Activated CD4-positive, CD25-positive, alpha-beta regulatory T cell treated with anti-CD3 and anti-CD28 coated beads, Interleukin-2, amount 50 U/mL, for 24 hours (primary cell): ENCODE measurements around the gene GPC6.
"Not testable (repeated sequence)": the region's sequence is repeated elsewhere in the genome, so short reads cannot be mapped to it uniquely, and the experiment has no call there.

Experiments used
- ATAC-seq, 2 donors: fragments of 150-1000 bp; cut with Tn5 transposase; one replicate each; pipeline ENCODE4 v1.10.0; 2021; ENCODE audit warnings: mild to moderate bottlenecking in 1 of 2, moderate library complexity in 1 of 2

Gene GPC6

DNA sequence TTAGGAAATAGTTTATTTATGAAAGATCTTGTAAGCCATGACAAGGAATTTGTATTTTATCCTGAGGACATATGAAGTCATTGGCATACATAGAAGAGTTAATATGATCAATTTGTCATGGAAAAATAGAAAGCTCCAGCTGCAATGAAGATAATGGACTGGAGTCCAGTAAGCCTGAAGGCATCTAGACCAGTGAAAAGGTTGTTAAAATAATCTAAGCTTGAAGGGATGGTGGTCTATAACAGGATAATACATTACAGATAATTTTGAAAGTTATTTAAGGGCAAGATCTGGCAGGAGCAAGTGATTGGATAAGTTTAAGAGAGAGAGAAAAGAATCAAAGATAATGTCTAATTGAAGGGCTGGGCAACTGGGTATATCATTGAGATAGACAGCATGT, 224.2 kb downstream of the GPC6 start:
- no peak for ATAC-seq

DNA sequence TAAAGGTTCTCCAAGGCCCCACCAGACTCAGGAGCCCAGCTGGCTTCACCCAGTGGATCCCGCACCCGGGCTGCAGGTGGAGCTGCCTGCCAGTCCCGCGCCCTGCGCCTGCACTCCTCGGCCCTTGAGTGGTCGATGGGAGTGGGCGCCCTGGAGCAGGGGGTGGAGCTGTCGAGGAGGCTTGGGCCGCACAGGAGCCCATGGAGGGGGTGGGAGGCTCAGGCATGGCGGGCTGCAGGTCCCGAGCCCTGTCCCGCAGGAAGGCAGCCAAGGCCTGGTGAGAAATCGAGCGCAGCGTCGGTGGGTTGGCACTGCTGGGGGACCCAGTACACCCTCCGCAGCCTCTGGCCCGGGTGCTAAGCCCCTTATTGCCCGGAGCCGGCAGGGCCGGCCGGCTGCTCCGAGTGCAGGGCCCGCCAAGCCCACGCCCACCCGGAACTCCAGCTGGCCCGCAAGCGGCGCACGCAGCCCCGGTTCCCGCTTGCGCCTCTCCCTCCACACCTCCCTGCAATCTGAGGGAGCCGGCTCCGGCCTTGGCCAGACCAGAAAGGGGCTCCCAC, 228.1 kb downstream of the GPC6 start:
- not testable (repeated sequence) for ATAC-seq

DNA sequence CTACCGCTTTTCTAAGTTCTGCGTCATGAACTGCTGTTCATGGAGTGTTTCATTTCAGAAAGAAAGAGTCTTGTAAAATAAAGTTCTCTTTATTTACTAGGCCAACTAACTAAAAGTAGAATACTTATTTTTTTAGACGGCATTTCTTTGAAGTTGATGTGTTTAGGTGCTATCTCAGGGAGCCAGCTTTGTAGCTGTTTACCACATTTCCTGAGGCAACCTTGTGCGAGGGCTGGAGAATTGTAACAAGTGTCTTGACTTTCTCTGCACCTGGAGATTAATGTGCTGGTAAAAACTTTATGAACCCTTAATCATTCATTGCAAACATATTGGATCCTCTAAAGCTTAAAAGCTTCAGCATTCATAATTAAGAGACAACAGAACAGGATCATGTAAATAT, 229.3 kb downstream of the GPC6 start:
- no peak for ATAC-seq

DNA sequence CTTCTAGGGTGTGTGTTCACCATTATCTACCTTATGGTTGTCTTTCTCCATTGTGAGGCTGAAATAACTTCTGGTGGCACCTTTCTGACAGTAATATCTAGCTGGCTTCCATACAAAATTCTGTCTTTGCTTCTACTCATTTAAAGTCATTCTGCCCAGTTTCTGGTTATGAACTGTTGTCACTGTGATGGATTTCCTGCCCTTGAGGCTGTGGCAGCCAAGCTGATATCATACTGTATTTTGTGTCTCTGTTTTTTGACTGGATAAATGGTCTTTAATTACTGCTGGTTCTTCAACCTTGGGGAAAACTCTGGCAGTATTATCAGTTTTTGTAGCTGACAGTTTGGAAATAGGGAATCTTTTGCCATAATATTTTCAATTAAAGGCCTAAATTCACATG, 233.4 kb downstream of the GPC6 start:
- ATAC-seq = no peak

DNA sequence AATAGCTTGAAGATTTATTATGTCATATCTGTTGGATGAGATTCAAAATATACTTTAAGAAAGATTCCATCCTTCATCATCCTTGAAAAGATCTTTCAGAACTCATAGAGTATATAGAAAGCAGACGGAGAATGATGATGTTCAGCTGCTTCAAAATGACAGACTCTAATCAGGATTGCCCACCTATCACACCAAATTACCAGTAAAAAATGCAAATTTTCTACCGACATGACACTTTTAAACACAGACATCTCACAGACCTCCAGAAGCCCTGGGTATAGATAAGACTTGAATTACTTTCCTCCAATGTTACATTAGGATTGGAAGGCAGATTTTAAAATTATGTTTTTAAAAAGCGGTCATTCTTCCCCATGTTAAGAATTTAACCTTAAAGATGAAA, 235.5 kb downstream of the GPC6 start:
- no peak for ATAC-seq

DNA sequence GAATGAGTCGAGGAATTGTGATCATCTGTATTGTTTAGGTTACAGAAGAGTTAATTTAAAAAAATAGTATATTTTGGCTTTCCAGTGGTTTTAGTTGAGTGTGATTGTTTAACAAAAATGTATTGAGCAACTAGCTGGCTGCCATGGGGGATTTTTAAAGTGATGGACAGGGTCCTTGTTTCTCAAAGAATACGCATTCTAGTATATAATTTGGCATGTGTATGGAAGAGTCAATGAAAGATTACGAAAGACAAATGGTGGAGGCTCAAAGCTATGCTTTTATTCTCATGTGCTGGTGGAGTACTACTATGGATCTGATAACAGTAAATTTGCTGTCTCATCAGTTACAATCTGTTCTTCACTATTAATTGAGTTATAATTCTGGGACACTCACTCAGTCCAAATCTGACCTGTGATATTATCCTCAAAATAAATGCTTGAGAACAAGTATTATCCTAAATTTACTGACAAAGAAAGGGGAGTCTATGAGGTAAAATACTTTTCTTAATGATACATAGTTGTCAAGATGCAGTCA, 240.0 kb downstream of the GPC6 start:
- ATAC-seq = no peak

DNA sequence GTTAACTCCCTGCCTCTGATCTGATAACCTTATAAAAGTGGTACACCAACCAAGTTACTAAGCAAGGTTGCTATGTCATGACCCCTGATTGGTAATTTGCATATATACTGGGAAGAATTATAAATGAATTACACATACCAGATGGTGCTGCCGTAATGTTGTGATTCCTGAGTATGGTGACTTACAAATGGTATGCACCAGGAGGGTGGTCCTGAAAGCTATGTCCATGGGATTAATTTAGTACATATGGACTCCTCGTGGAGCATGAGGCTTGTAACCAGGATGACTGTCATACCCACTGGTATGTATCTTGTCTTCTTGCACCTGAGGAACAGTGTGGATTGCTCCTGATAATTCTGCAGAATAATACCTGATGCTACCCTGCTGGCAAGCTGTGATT, 240.6 kb downstream of the GPC6 start:
- no peak for ATAC-seq

DNA sequence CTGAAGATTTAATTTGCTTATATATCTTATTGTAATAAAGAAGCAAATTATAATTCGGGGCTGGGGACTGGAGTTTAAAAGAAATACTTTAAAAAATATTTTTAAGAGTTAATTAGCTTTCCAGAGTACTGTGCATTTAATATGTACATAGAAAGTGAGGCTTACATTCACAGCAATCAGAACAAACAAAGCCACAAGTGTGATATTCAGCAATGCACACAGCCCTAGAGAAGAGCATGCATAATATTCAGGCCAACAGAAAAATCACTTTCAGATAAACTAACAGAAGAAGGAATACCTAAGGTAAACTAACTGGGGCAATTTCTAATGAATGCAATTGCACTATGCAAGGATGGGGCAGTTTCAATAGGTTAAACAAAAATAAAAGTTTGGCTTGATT, 241.8 kb downstream of the GPC6 start:
- ATAC-seq = no peak

DNA sequence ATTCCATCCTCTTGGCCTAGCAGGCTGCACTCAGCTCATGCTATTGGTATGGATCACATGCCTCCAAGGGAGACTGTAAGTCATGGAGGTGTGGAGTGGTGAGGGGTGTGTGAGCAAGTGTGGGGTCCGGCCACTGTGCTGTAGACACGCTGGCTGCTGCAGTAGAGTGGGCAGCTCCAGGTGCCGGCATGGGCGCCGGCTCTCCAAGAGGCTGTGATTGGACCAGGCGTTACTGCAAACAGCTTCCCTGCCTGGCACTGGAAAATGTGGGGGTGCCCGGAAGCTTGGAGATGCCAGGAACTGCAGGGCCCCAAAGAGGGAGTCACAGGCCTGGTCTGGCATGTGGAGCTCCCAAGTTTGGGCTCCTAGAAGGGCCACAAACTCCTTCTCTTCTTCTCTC, 245.7 kb downstream of the GPC6 start:
- no peak for ATAC-seq

DNA sequence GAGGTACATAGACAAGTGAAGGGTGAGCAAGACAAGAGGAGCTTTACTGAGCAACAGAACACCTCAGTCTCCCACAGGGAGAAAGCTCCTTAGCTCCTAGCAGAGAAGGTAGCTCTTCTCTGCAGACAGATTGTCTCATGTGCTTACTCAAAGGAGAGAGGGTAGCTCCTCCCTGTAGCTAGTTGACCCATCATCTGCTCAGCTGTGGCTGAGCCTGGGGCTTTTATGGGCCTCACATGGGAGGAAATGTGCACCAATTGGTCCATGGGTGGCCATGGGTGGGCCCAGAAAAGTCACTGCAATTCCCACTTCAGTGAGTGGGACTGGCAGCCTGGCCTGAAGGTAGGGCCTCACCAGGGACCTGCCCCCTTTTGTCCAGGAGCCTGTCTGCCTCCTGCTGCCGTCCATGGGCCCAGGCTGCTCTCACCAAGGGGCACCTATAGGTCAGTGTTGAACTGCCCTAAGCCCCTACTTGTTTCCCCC, 246.2 kb downstream of the GPC6 start:
- ATAC-seq = no peak

DNA sequence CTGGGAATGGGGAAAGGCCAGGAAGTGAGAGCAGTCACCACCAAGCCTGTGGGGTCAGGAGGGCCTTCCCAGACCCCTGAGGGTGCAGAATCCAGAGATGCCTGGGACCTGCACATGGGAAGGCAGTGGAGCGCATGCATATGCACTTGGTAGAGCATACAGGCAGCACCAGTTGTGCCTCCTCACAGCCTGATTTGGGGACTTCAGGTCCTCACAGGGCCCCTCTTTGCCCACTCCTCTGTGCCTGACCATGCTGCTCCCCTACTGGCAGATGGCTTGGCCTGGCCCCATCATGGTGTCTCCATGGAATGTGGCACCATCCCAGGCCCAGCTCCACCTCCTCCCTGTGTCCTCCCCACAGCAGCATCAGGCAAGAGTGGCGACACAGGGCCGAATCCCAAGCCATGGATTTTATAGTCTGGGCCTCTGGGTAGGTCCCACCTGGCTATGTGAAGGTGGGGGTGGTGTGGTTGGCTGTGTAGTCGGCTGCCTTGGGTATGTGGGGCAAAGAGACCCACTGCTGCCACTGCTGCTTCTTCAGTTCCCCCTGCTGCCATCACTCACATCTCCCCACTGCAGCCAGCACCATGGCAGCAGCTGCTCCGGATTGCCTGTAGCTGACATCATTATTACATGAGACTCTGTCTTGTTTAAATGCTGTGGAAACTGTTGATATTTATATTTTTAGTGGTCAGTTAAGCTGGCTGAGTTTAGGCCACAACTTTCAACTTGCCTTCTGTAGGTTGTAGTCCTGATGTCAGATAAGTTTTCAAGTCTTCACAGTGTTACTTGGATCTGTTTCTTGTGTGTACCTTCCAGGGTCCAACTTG, 247.0 kb downstream of the GPC6 start:
- no peak for ATAC-seq

DNA sequence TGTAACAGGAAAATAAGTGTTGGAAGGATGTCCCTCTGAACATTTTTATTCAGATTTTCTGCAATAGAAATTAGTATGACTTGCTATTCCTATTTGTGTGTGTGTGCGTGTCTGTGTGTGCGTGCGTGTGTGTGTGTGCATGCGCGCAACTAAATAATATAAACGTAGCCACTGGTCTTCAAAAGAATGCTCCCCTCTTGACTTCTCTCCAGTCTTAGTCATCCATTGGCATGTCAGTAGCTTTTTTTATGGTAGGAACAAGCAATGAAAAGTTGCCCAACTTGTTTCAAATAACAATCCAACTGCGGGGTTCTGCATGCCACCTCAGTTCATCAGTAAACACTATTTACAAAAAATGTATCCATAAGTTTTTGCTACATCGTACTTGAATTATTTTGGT, 249.6 kb downstream of the GPC6 start:
- ATAC-seq = no peak

DNA sequence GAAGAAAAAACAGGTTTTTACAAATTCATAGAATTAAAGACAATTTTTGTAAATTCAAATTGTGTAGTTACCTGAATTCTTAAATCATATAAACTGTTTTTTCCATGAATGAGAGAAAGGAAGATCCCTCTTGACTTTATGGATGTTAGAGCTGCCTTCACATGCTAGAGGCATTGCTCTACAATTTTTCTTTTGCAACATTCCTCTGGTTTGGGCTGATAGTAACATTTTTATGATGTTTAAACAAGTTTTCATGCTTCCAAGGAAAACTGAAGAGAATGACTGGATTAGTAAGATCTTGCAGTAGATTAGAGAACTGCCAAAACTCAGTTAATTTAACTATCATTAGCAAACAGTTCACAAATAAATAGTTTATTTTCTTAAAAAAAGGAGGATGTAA, 250.6 kb downstream of the GPC6 start:
- ATAC-seq = no peak

DNA sequence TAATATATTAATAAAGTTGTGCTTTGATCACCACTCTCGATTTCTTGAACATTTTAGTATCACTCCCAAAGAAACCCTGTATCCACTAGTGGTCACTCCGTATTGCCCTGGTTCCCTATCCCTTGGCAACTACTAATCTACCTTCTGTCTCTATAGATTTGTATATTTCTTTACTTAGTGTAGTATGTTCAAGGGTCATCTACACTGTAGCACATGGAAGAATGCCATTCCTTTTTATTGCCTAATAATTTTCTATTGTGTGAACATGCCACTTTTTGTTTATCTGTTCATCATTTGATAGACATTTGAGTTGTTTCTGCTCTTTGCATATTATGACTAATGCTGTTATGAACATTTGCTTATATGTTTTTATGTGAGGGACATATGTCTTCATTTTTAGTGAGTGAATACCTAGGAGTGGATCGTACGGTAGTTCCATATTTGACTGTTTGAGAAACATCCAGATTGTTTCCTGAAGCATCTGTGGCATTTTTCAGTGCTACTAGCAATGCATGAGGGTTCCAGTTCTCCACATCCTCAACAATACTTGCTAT, 254.0 kb downstream of the GPC6 start:
- ATAC-seq = no peak

DNA sequence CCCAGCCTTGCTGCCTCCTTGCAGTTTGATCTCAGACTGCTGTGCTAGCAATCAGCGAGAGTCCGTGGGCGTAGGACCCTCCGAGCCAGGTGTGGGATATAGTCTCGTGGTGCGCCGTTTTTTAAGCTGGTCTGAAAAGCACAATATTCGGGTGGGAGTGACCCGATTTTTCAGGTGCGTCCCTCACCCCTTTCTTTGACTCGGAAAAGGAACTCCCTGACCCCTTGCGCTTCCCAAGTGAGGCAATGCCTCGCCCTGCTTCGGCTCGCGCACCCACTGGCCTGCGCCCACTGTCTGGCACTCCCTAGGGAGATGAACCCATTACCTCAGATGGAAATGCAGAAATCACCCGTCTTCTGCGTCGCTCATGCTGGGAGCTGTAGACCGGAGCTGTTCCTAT, 269.5 kb downstream of the GPC6 start:
- not testable (repeated sequence) for ATAC-seq

DNA sequence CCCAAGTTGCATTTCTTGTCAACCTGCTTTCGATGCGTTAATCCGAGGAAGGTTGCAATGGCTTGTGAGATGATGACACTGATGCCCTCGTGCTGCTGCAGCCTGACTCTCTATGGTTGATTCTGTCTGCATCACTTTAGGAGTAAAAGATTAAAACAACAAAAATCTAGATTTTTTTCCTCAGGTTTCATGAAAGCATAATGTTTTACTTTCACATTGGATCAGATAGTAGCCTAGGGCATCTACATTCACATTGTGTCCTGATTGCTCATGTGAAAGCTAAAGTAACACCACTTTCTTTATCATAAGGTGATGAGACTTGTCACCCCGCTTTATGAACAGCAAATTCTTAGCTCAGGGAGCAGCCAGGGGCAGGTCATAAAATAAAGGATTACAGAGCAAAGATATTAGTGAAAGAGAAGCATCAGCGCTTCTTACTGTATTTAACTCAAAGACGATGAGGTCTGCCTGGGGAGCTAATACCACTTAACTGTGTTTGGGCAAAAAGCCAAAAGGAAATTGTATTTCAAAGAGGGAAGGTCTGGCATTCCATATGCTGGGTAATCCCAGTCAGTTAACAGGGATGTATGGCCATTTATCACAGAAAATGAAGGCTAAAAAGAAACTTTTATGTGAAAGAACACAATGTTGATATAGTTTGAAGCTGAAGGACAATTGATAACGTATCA, 270.5 kb downstream of the GPC6 start:
- ATAC-seq = no peak

DNA sequence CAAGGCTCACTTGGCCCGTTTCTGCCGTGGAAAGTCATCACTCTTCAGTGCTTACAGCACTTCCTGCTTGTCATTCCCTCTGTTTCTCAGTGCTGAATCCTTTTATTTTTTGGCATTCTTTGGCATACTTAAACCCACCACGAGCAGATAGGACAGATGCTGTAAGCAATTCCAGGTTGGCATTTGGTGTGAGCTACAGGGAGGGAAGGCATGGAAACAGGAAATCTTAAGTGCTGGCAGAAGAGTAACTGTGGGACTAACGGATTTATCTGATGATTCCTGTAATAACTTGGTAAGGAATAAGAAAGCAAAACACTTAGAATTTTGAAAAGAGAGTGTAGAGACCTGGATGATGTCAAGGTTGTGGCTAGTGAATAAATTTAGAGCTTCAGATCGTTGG, 273.4 kb downstream of the GPC6 start:
- ATAC-seq = no peak

DNA sequence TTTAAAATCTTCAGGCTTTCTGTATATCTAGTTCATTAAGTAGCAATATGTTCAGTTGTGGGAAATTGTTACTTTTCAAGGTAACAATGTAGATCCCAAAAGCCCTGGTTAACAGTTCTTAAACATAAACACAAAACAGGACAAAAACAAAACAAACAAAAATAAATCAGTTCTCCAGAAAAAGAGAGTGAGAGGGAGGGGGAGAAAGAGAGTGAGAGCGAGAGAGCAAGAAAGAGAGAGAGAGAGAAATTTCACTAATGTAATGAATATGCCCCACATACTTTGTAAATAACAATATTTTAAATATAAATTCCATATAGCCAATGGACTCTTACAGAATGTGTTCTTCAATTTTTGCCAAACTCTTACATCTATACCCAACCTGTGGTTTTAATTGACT, 275.5 kb downstream of the GPC6 start:
- no peak for ATAC-seq

DNA sequence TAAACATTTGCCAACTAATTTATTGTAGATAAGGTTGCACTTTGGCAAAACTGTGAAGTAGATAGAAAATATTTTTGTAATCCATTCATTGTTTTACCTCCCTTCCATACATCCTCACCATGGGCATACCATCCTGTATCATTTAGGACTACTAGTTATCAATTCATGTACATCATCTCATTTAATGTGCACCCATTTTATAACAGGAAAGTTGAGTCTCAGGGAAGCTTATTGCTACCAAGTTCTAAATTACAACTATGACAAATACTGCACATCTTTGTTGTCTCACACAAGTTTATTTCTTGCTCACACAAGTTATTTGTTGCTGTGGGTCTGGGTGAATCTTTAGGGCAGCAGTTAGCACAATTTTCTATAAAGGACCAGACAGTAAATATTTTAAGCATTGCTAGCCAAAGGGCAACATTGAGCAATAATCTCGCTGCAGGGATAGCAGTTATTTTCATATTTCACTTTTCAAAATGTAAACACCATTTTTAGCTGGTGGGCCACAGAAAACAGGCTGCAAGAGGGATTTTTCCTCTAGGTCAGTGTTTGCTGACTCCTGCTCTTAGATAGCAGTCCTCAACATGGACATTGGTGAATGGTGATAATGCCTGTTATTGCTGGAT, 276.5 kb downstream of the GPC6 start:
- ATAC-seq = no peak

DNA sequence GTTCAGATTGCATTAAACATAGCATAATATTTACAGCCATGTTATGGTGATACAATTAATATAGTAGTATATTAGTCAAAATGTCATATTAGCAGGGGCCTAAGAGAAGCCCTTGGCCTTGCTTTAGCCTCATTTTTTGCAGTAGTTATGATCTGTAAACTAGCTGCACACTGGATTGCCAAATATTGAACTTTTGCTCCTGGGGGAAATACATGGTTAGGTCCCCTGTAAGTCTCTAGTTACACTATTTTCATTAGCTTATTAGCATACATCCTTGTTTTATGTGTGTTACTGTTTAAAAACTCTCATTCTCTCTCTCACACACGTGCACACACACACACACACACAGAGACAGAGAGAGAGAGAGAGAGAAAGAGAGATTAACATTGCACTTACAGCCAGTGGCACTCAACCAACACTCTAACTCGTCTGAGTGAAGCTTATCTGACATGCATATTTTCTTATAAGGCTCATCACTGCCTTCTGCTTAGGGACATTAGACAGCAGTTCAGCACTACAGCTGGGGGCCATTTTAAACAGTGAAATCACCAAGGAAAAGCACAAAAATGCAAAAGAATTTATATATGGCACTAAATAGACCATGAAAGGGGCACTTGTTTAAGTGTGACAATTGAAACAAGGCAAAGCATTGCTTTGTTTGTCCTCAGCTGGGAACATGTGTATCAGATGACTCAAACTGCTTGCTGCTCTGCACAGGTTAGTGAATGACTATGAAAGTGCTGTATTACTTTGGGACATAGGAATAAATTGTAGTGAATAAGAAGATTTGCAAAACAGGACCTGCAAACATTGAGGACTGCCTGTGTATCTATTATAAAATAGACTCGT, 278.7 kb downstream of the GPC6 start:
- no peak for ATAC-seq

DNA sequence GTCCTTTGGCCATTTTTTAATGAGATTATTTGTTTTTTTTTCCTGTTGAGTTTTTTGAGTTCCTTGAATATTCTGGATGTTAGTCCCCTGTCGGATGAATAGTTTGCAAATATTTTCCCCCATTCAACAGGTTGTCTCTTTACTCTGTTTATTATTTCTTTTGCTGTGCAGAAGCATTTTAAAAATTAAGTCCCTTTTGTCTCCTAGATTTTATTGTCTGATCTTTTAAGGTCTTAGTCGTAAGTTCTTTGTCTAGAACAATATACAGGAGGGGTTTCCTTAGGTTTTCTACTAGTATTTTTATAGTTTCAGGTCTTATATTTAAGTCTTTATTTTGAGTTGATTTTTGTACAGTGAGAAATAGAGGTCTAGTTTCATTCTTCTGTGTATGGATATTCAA, 284.4 kb downstream of the GPC6 start:
- no peak for ATAC-seq

DNA sequence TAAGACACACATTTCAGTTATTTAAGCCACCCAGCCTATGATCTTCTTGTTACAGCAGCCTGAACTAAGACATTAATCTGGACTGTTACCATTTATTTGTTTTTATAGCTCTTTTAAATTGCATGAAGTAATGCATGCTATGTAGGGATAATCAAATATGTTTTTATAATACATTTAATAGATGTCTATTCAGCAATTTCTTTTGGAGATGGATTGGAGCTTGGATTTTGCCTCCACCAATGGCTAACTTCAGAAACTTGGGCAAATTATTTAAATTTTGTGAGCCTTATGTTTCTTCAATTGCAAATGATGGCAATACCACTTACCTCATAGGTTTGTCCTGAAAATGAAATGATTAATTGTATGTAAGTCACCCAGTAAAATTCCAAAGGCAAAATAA, 288.7 kb downstream of the GPC6 start:
- ATAC-seq = no peak
